ENCODE data around the gene ILDR2. TPM values are rescaled to one million over a fixed set of nuclear protein-coding genes. Genes with fewer than 3 reads are reported as not detected.

ILDR2 gene
- total and polyA plus RNA-seq, 2 donors (not counting 3 experiments of a cell fraction or from before 2014, with no cell fraction given): not detected

- Histone ChIP-seq H3K4me2 (ENCODE audit: insufficient read depth, low read length) (no peak overlapping the region), H3K4me3 (replicated peaks in 1 of 3; ENCODE audit: insufficient read depth in 1 of 3, low read depth in 1 of 3, low read length in 3 of 3) (no peak overlapping the region), H3K36me3 (ENCODE audit: control insufficient read depth in 2 of 2, extremely low read depth in 1 of 2, insufficient read depth in 2 of 2, low read length in 2 of 2) (no peaks in the 10 kb centered on the region), H3K9ac (replicated peaks; ENCODE audit: extremely low read depth, insufficient read depth, low read length) (no peak overlapping the region), H2AFZ (ENCODE audit: low read depth, low read length) (no peak overlapping the region), H3K9me3 (replicated peaks; ENCODE audit: control insufficient read depth, insufficient read depth, low read length) (no peaks in the 10 kb centered on the region), H4K20me1 (replicated peaks; ENCODE audit: control insufficient read depth, extremely low read depth, insufficient read depth, low read length) (no peaks in the 10 kb centered on the region), H3K27ac (ENCODE audit: insufficient read depth, low read depth, low read length) (no peak overlapping the region), H3K4me1 (ENCODE audit: control insufficient read depth, extremely low read depth, insufficient read depth, low read length) (no peaks in the 10 kb centered on the region), H3K9me1 (replicated peaks; ENCODE audit: control insufficient read depth, extremely low read depth, insufficient read depth, low read length) (no peaks in the 10 kb centered on the region), H3K79me2 (ENCODE audit: control insufficient read depth, insufficient read depth, low read length) (no peaks in the 10 kb centered on the region), H3K27me3 (ENCODE audit: control insufficient read depth in 2 of 2, insufficient read depth in 2 of 2, low read length in 2 of 2) (no peaks in the 10 kb centered on the region)
- FAIRE-seq (no peak), DNase-seq (ENCODE audit: low read depth, low spot score) (no peak)
- dilution Hi-C loops (cut with MboI; ENCODE audit: extremely low pct_ligation_motif_present, low sequenced_read_pairs): no loop called here
- CTCF ChIA-PET: no interaction called here
- no peak for TF ChIP-seq CTCF (IDR thresholded peaks at IDR 0.05; ENCODE audit: extremely low read depth in 1 of 2, insufficient read depth in 1 of 2, low read depth in 1 of 2, low read length in 2 of 2)
- TF ChIP-seq GATA2 (IDR thresholded peaks at IDR 0.05; ENCODE audit: insufficient read depth, insufficient read length, low read depth, low read length): no peak
- no peak for TF ChIP-seq EZH2 (IDR thresholded peaks at IDR 0.05; ENCODE audit: borderline replicate concordance, low read depth, low read length, severe bottlenecking)
- no peak for TF ChIP-seq POLR2AphosphoS5 (IDR thresholded peaks at IDR 0.05; ENCODE audit: insufficient read depth, low read depth, low read length)
- no peak for TF ChIP-seq JUN (IDR thresholded peaks at IDR 0.05; ENCODE audit: borderline replicate concordance, insufficient read depth, insufficient read length, low read depth)
- no peak for TF ChIP-seq MAX (IDR thresholded peaks at IDR 0.05; ENCODE audit: insufficient read depth, insufficient read length)
- TF ChIP-seq POLR2A (IDR thresholded peaks at IDR 0.05; ENCODE audit: low read depth, low read length): no peak
- no peak for TF ChIP-seq MYC (IDR thresholded peaks at IDR 0.05; ENCODE audit: low read depth, low read length)
- TF ChIP-seq FOS (IDR thresholded peaks at IDR 0.05; ENCODE audit: borderline replicate concordance, insufficient read depth, low read length): no peak
- POLR2A ChIA-PET: no interaction called here
- no TSS peak for BruUV-seq (replicated peaks)
- intact Hi-C loops (cut with micrococcal nuclease): no loop called here
Measured at GRCh38 chr1:167000546-167000945, 25.2 kb upstream of the ILDR2 start.
